ENCODE measurements around the gene PAK1.
A peak's percentile ranks its signal among the peaks of the same experiment; 100 is the strongest.

PAK1 gene

GRCh38 chr11:77467993-77468392 is 5.9 kb downstream of the PAK1 start:
- no peak for ATAC-seq (ENCODE audit: low read depth)
- no peaks in the 10 kb centered on the region for H3K4me1 Mint-ChIP-seq
- no peaks in the 10 kb centered on the region for H3K36me3 Mint-ChIP-seq
- peaks cover 5% of the 10 kb centered on the region for H3K27me3 Mint-ChIP-seq
- H3K27ac Mint-ChIP-seq, result no peak overlapping the region
- H3K9me3 Mint-ChIP-seq, result no peaks in the 10 kb centered on the region
- no peak for DNase-seq (ENCODE audit: low spot score in 2 of 2)
- H3K4me3 Mint-ChIP-seq, result no peak overlapping the region

GRCh38 chr11:77467233-77467632 is 6.7 kb downstream of the PAK1 start:
- H3K4me3 Mint-ChIP-seq, result no peak overlapping the region
- H3K27ac Mint-ChIP-seq, result no peak overlapping the region
- no peaks in the 10 kb centered on the region for H3K4me1 Mint-ChIP-seq
- ATAC-seq (ENCODE audit: low read depth) (no peak), DNase-seq (ENCODE audit: low spot score in 2 of 2) (no peak)
- H3K27me3 Mint-ChIP-seq, result peaks cover 5% of the 10 kb centered on the region
- no peaks in the 10 kb centered on the region for H3K36me3 Mint-ChIP-seq
- no peaks in the 10 kb centered on the region for H3K9me3 Mint-ChIP-seq

GRCh38 chr11:77457340-77457739 is 16.6 kb downstream of the PAK1 start:
- Mint-ChIP-seq H3K36me3 (no peaks in the 10 kb centered on the region), H3K4me1 (peaks cover 11% of the 10 kb centered on the region), H3K9me3 (no peaks in the 10 kb centered on the region), H3K27ac (no peak overlapping the region), H3K27me3 (peaks cover 7% of the 10 kb centered on the region), H3K4me3 (no peak overlapping the region)
- DNase-seq (ENCODE audit: low spot score in 2 of 2) (no peak), ATAC-seq (ENCODE audit: low read depth) (peak; percentile 37)

GRCh38 chr11:77455740-77456139 is 18.2 kb downstream of the PAK1 start:
- Mint-ChIP-seq H3K4me3 (no peak overlapping the region), H3K36me3 (no peaks in the 10 kb centered on the region), H3K27me3 (peaks cover 6% of the 10 kb centered on the region), H3K9me3 (no peaks in the 10 kb centered on the region), H3K4me1 (peaks cover 11% of the 10 kb centered on the region), H3K27ac (peak overlapping the region; percentile 5)
- DNase-seq (ENCODE audit: low spot score in 2 of 2) (no peak), ATAC-seq (ENCODE audit: low read depth) (no peak)

GRCh38 chr11:77454867-77455655 is 18.8 kb downstream of the PAK1 start:
- no peaks in the 10 kb centered on the region for H3K9me3 Mint-ChIP-seq
- DNase-seq (ENCODE audit: low spot score in 2 of 2), result no peak
- no peaks in the 10 kb centered on the region for H3K36me3 Mint-ChIP-seq
- H3K27me3 Mint-ChIP-seq, result peaks cover 4% of the 10 kb centered on the region
- H3K4me1 Mint-ChIP-seq, result peaks cover 11% of the 10 kb centered on the region
- peak overlapping the region; percentile 5 for H3K27ac Mint-ChIP-seq
- no peak overlapping the region for H3K4me3 Mint-ChIP-seq
- ATAC-seq (ENCODE audit: low read depth), result no peak

GRCh38 chr11:77450227-77450626 is 23.7 kb downstream of the PAK1 start:
- Mint-ChIP-seq H3K4me3 (no peak overlapping the region), H3K27me3 (no peaks in the 10 kb centered on the region), H3K27ac (no peak overlapping the region), H3K36me3 (no peaks in the 10 kb centered on the region), H3K9me3 (no peaks in the 10 kb centered on the region), H3K4me1 (peaks cover 13% of the 10 kb centered on the region)
- ATAC-seq (ENCODE audit: low read depth), result no peak
- DNase-seq (ENCODE audit: low spot score in 2 of 2), result no peak

GRCh38 chr11:77449784-77450183 is 24.1 kb downstream of the PAK1 start:
- Mint-ChIP-seq H3K4me1 (peaks cover 13% of the 10 kb centered on the region), H3K27me3 (no peaks in the 10 kb centered on the region), H3K27ac (no peak overlapping the region), H3K36me3 (no peaks in the 10 kb centered on the region), H3K9me3 (no peaks in the 10 kb centered on the region), H3K4me3 (no peak overlapping the region)
- DNase-seq (ENCODE audit: low spot score in 2 of 2) (no peak), ATAC-seq (ENCODE audit: low read depth) (no peak)

DNA sequence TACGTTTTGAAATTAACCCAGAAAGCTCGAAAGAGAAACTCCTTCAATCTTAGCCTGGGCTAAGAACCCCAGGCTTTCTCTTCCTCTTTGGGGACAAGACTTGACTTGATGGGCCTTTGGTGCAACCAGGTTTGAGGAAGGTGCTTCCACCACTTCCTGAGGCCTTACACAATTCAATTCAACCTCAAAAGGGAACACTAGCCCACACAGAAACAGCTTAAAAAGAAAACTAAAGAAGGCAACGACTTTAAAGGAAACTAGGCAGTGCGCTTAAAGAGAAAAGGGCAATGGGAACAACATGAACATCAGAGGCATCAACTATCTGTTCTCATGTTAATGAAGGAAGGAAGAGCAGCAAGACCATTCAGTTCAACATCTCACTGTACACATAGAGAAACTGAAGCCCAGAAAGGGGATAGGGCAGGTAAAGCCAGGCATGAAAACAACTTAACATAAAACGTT is 24.8 kb downstream of the PAK1 start:
- H3K27ac Mint-ChIP-seq, result peak overlapping the region; percentile 26
- H3K27me3 Mint-ChIP-seq, result no peaks in the 10 kb centered on the region
- peak; percentile 92 for ATAC-seq (ENCODE audit: low read depth)
- no peaks in the 10 kb centered on the region for H3K9me3 Mint-ChIP-seq
- peaks cover 13% of the 10 kb centered on the region for H3K4me1 Mint-ChIP-seq
- H3K4me3 Mint-ChIP-seq, result no peak overlapping the region
- no peak for DNase-seq (ENCODE audit: low spot score in 2 of 2)
- H3K36me3 Mint-ChIP-seq, result no peaks in the 10 kb centered on the region

- H3K36me3 Mint-ChIP-seq, result no peaks in the 10 kb centered on the region
- no peak for DNase-seq (ENCODE audit: low spot score in 2 of 2)
- no peak overlapping the region for H3K4me3 Mint-ChIP-seq
- H3K27ac Mint-ChIP-seq, result no peak overlapping the region
- H3K4me1 Mint-ChIP-seq, result peaks cover 13% of the 10 kb centered on the region
- no peaks in the 10 kb centered on the region for H3K9me3 Mint-ChIP-seq
- no peaks in the 10 kb centered on the region for H3K27me3 Mint-ChIP-seq
- no peak for ATAC-seq (ENCODE audit: low read depth)
These were observed 25.6 kb downstream of the PAK1 start for GRCh38 chr11:77448269-77448668.

DNA sequence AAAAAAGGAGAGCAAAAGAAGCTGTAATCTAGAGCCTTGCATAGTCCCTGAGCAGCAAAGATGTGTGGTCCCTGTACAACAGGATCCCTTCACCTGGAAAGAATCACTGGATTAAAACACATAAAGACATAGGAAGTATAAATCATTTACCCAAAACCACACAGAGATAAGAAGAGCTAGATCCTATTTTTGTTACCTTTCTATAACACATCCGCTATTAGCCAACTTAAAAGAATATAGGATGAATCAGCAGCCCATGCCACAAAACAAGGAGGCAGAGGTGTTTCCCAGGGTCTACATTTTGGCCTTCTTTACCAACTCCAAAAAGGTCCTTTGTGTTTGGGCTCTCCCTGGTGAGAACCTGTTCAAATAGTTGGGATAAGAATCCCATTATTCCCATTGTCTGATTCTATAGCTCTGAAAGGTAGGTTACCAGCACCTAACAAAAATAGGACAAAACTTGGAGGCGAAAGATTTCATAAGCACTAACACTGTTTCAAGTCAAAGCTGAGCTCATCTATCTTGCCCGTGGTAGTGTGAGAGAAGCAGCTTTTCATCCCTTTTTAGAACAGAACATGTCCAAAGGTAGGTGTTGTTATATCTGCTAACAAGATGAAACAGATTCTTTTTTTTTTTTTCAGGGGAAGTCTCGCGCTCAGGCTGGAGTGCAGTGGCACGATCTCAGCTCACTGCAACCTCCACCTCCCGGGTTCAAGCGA is 26.8 kb downstream of the PAK1 start:
- ATAC-seq (ENCODE audit: low read depth), result no peak
- Mint-ChIP-seq H3K4me3 (no peak overlapping the region), H3K27ac (peak overlapping the region; percentile 15), H3K36me3 (no peaks in the 10 kb centered on the region), H3K4me1 (peaks cover 13% of the 10 kb centered on the region), H3K27me3 (no peaks in the 10 kb centered on the region), H3K9me3 (no peaks in the 10 kb centered on the region)
- DNase-seq (ENCODE audit: low spot score in 2 of 2), result no peak

- peaks cover 15% of the 10 kb centered on the region for H3K4me1 Mint-ChIP-seq
- no peaks in the 10 kb centered on the region for H3K36me3 Mint-ChIP-seq
- no peaks in the 10 kb centered on the region for H3K27me3 Mint-ChIP-seq
- ATAC-seq (ENCODE audit: low read depth) (no peak), DNase-seq (ENCODE audit: low spot score in 2 of 2) (no peak)
- H3K27ac Mint-ChIP-seq, result no peak overlapping the region
- no peak overlapping the region for H3K4me3 Mint-ChIP-seq
- H3K9me3 Mint-ChIP-seq, result no peaks in the 10 kb centered on the region
These were observed 29.6 kb downstream of the PAK1 start for GRCh38 chr11:77444261-77444660.

DNA sequence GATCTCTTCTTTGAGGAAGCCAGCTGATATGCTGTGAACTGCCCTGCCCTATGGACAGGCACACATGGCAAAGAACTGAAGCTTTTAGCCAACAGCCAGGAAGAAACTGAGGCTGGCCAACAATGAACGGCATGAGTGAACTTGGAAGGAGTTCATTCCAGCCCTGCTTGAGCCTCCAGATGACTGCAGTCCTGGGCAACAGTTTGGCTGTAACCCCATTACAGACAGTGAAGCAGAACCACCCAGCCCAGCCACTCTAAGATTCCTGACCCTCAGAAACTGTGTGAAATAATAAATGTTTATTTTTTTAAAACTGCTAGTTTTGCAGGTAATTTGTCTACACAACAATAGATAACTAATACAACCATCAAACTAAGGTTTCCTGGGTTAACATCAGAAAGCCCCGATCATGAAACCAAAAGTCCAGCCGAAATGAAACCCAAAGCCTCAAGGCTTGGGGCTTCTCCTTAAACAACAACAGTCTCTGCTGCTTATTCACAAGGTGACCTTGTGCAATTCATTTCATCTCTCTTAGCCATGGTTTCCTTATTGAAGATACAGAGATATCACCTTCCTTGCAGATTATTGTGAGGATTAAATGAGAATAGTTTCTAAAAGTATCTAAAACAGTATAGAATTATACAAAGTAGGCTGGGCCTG is 31.4 kb downstream of the PAK1 start:
- no peak overlapping the region for H3K27ac Mint-ChIP-seq

GRCh38 chr11:77441426-77441825 is 32.5 kb downstream of the PAK1 start:
- no peaks in the 10 kb centered on the region for H3K27me3 Mint-ChIP-seq
- no peak overlapping the region for H3K4me3 Mint-ChIP-seq
- no peak overlapping the region for H3K27ac Mint-ChIP-seq
- ATAC-seq (ENCODE audit: low read depth) (no peak), DNase-seq (ENCODE audit: low spot score in 2 of 2) (no peak)
- peaks cover 6% of the 10 kb centered on the region for H3K4me1 Mint-ChIP-seq
- no peaks in the 10 kb centered on the region for H3K36me3 Mint-ChIP-seq
- H3K9me3 Mint-ChIP-seq, result no peaks in the 10 kb centered on the region

More for the DNA sequence above, 31.4 kb downstream of the PAK1 start:
- no peaks in the 10 kb centered on the region for H3K27me3 Mint-ChIP-seq
- no peaks in the 10 kb centered on the region for H3K36me3 Mint-ChIP-seq
- H3K9me3 Mint-ChIP-seq, result no peaks in the 10 kb centered on the region
- H3K4me1 Mint-ChIP-seq, result peaks cover 6% of the 10 kb centered on the region
- DNase-seq (ENCODE audit: low spot score in 2 of 2), result no peak
- no peak overlapping the region for H3K4me3 Mint-ChIP-seq
- ATAC-seq (ENCODE audit: low read depth), result peak; percentile 49

DNA sequence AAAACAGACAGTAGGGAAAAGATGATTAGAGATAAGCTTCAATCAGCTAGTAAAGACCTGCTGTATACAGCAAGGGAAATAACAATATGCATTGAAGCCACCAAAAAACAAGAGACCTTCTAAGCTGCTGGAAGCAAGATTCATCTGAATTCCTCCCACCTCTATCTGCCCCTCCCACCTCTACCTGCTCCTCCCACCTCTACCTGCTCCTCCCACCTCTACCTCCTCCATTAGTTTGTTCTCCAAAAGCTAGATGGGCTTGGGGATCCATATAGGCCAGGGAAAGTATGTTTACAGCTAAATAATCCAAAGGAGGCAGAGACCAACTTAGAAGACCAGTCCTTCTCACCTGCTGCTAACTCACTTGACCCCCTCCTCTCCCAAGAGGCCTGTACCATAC is 33.2 kb downstream of the PAK1 start:
- Mint-ChIP-seq H3K27me3 (no peaks in the 10 kb centered on the region), H3K4me1 (peaks cover 8% of the 10 kb centered on the region), H3K4me3 (no peak overlapping the region), H3K9me3 (no peaks in the 10 kb centered on the region), H3K36me3 (no peaks in the 10 kb centered on the region), H3K27ac (no peak overlapping the region)
- DNase-seq (ENCODE audit: low spot score in 2 of 2), result no peak
- ATAC-seq (ENCODE audit: low read depth), result no peak
